ENCODE data around the gene CCDC182. TPM values are rescaled to one million over a fixed set of nuclear protein-coding genes. Genes with fewer than 3 reads are reported as not detected.

CCDC182 gene
- total RNA-seq, 1 donor from 2014 or later: not detected

GRCh38 chr17:57766318-57766943 is 21.3 kb upstream of the CCDC182 start:
- Mint-ChIP-seq H3K27ac (no peak overlapping the region), H3K27me3 (peaks cover 59% of the 10 kb centered on the region), H3K4me3 (no peak overlapping the region), H3K4me1 (ENCODE audit: unreplicated experiment) (peaks cover 17% of the 10 kb centered on the region), H3K9me3 (no peaks in the 10 kb centered on the region), H3K36me3 (no peaks in the 10 kb centered on the region)
- no peak for DNase-seq (ENCODE audit: extremely low spot score, unreplicated experiment)
- TF ChIP-seq CTCF (conservative IDR thresholded peaks at IDR 0.05): no peak

- no peak for DNase-seq (ENCODE audit: extremely low spot score, unreplicated experiment)
- H3K9me3 Mint-ChIP-seq: no peaks in the 10 kb centered on the region
- peaks cover 26% of the 10 kb centered on the region for H3K4me1 Mint-ChIP-seq (ENCODE audit: unreplicated experiment)
- peak overlapping the region; percentile 44 for H3K4me3 Mint-ChIP-seq
- no peak overlapping the region for H3K27ac Mint-ChIP-seq
- TF ChIP-seq CTCF (conservative IDR thresholded peaks at IDR 0.05): peak; percentile 47
- H3K27me3 Mint-ChIP-seq: peaks cover 45% of the 10 kb centered on the region
- H3K36me3 Mint-ChIP-seq: no peaks in the 10 kb centered on the region
Observed at GRCh38 chr17:57762452-57763395, 17.6 kb upstream of the CCDC182 start.

GRCh38 chr17:57761887-57762286 is 16.8 kb upstream of the CCDC182 start:
- Mint-ChIP-seq H3K9me3 (no peaks in the 10 kb centered on the region), H3K4me1 (ENCODE audit: unreplicated experiment) (peaks cover 32% of the 10 kb centered on the region), H3K27ac (no peak overlapping the region), H3K4me3 (peak overlapping the region; percentile 44), H3K27me3 (peaks cover 41% of the 10 kb centered on the region), H3K36me3 (no peaks in the 10 kb centered on the region)
- TF ChIP-seq CTCF (conservative IDR thresholded peaks at IDR 0.05): peak; percentile 63
- no peak for DNase-seq (ENCODE audit: extremely low spot score, unreplicated experiment)

- Mint-ChIP-seq H3K4me3 (no peak overlapping the region), H3K27ac (no peak overlapping the region), H3K27me3 (peaks cover 31% of the 10 kb centered on the region)
Observed at GRCh38 chr17:57760046-57760445, 14.9 kb upstream of the CCDC182 start.

GRCh38 chr17:57758654-57759053 is 13.6 kb upstream of the CCDC182 start:
- Mint-ChIP-seq H3K27me3 (peaks cover 31% of the 10 kb centered on the region), H3K4me1 (ENCODE audit: unreplicated experiment) (peaks cover 36% of the 10 kb centered on the region), H3K27ac (no peak overlapping the region), H3K9me3 (no peaks in the 10 kb centered on the region), H3K4me3 (no peak overlapping the region), H3K36me3 (no peaks in the 10 kb centered on the region)
- no peak for TF ChIP-seq CTCF (conservative IDR thresholded peaks at IDR 0.05)
- DNase-seq (ENCODE audit: extremely low spot score, unreplicated experiment): no peak

More at GRCh38 chr17:57760046-57760445, 14.9 kb upstream of the CCDC182 start:
- DNase-seq (ENCODE audit: extremely low spot score, unreplicated experiment): no peak
- no peak for TF ChIP-seq CTCF (conservative IDR thresholded peaks at IDR 0.05)
- Mint-ChIP-seq H3K36me3 (no peaks in the 10 kb centered on the region), H3K9me3 (no peaks in the 10 kb centered on the region), H3K4me1 (ENCODE audit: unreplicated experiment) (peaks cover 36% of the 10 kb centered on the region)

All from type B pancreatic cell (in vitro differentiated cells).